GM12892 (cell line): ENCODE results near the gene KATNIP.

Experiments
- POLR2A ChIP-seq: IDR thresholded peaks from 2 replicates; pipeline ENCODE4 v1.6.1; 2011; ENCODE audit warnings: low read depth, low read length, control low read depth
- POLR2AphosphoS5 ChIP-seq: IDR thresholded peaks from 2 replicates; pipeline ENCODE4 v1.6.1; 2011; ENCODE audit warnings: low read depth, low read length, control low read depth

DNA sequence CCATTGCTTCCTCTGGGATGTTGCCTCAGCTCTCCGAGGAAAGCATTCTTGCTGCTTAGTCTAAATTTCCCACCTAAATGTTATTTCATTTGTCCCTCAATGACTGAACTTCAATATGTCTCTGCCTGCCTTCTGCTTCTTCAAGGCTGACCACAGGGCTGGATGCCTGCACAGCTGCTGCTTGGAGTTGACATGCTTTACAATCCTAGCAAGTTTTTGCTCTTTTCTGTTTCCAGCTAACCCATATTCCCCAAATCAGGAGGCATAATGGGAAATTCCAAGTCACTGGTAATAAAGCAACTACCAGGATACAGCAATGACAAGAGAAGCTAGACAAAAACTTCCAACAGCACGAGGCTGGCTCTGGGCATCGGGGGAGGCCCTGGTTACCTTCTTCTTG is 49.1 kb upstream of the KATNIP start:
- TF ChIP-seq POLR2A (no peak), POLR2AphosphoS5 (no peak)
